Transverse colon (tissue), 4 donors: Measurements from ENCODE around the gene OBSCN. TPM values are rescaled to one million over a fixed set of nuclear protein-coding genes. Genes with fewer than 3 reads are reported as not detected.
A peak's percentile ranks its signal among the peaks of the same experiment; 100 is the strongest.

Experiments
- DNase-seq: peaks from one replicate; pipeline ENCODE4 v3.0.0-alpha.2; 2019
- H3K27ac ChIP-seq, 4 donors: fragments of 200-600 bp; sonication (generic); 2 replicates each; pipeline ENCODE4 v1.5.1; 2016 to 2018; ENCODE audit warnings: inconsistent platforms in 4 of 4
- H3K27me3 ChIP-seq: fragments of 200-600 bp; sonication (generic); 2 replicates; pipeline ENCODE4 v1.5.1; 2017; ENCODE audit warnings: inconsistent platforms
- H3K36me3 ChIP-seq, 4 donors: fragments of 200-600 bp; sonication (generic); 2 replicates each; pipeline ENCODE4 v1.5.1; 2017 to 2019; ENCODE audit warnings: inconsistent platforms in 4 of 4
- H3K4me1 ChIP-seq, 4 donors: fragments of 200-600 bp; sonication (generic); 2 replicates each; pipeline ENCODE4 v1.5.1; 2017 to 2020; ENCODE audit warnings: inconsistent platforms in 4 of 4
- H3K4me3 ChIP-seq, 4 donors: fragments of 200-600 bp; sonication (generic); 1 replicate in 1 of 4; 2 replicates in 3 of 4; pipeline versions ENCODE4 v1.5.1 to v1.6.1; 2017 to 2019; ENCODE audit warnings: inconsistent platforms in 4 of 4
- H3K9me3 ChIP-seq, 2 donors: fragments of 200-600 bp; sonication (generic); 2 replicates each; pipeline ENCODE4 v1.5.1; 2017 to 2019; ENCODE audit warnings: inconsistent platforms in 2 of 2
- EP300 ChIP-seq: sonication (generic); formaldehyde crosslinking; IDR thresholded peaks from one replicate; pipeline ENCODE4 v1.6.1; 2017; ENCODE audit warnings: antibody characterized with exemption, low read depth
- POLR2A ChIP-seq: fragments of 450-650 bp; IDR thresholded peaks from one replicate; pipeline ENCODE4 v1.6.1; 2016; ENCODE audit warnings: antibody characterized with exemption, mild to moderate bottlenecking, moderate library complexity
- POLR2AphosphoS5 ChIP-seq, 3 donors: sonication (generic); formaldehyde crosslinking; IDR thresholded peaks; one replicate each; pipeline ENCODE4 v1.6.1; 2016; ENCODE audit warnings: antibody characterized with exemption in 3 of 3
- WGBS, 2 donors: methylation state at CpG; one replicate each; pipeline ENCODE4 v1.1.5; 2018; ENCODE audit warnings: low coverage in 1 of 2; 5-methylcytosine and 5-hydroxymethylcytosine counted together
- in situ Hi-C, 4 donors: fragments of 200-750 bp; cut with MboI; loops; one replicate each; pipeline versions ENCODE4 v1.15.0 to v1.15.1; 2017; ENCODE audit warnings: low sequenced_read_pairs in 3 of 4, low pct_ligation_motif_present in 1 of 4, low pct_unique_long_range_greater_than_20kb in 1 of 4
- intact Hi-C: fragments of 100-400 bp; cut with DNase I; formaldehyde crosslinking; loops from one replicate; pipeline ENCODE4 v1.15.1; 2023; ENCODE audit warnings: low total_unique reads
- total RNA-seq, 4 donors: library from RNA; depleted of rRNA; stranded (reverse); fragments of >200 nt; gene quantifications; one replicate each; pipeline ENCODE4 v1.1.0, GENCODE V29; 2016
- TF ChIP-seq, protein P1 (sequence below), 5 experiments: fragments of 200-600 bp in 3 of 5; fragments of 450-650 bp in 2 of 5; sonication (generic) in 3 of 5; IDR thresholded peaks; 1 replicate in 2 of 5; 2 replicates in 3 of 5; pipeline ENCODE4 v1.5.1; 2016 to 2017; ENCODE audit warnings: antibody characterized with exemption in 5 of 5, inconsistent platforms in 3 of 5, mild to moderate bottlenecking in 2 of 5, moderate library complexity in 1 of 5

Gene OBSCN
- total RNA-seq, 4 donors from 2014 or later = 11.9 to 21.7 (median 15.8) TPM

DNA sequence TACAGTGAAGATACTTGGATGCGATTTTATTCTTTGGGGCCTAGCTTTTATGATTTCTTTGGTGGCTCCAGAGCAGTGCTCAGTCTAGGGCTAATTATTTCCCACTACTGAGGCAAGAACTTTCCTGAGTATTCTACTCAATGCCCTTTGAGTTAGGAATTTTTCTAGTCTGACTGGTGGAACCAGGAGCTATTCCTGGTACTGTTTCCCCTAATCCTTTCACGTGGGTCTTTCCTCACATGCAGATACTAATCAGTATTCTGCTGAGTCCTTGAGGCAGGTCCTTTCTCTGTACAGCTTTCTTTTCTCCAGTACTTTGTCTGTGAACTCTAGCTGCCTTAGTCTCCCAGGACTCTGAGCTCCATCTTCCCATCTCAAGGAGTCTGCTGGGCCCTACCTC is 122.0 kb downstream of the OBSCN start:
- Histone ChIP-seq H3K9me3 (peaks cover 0 to 6% of the 10 kb centered on the region in 2 donors), H3K36me3 (no peaks in the 10 kb centered on the region), H3K4me3 (no peak overlapping the region), H3K27me3 (no peaks in the 10 kb centered on the region), H3K27ac (no peak overlapping the region), H3K4me1 (no peaks in the 10 kb centered on the region)
- in situ Hi-C loops (no loop called here), intact Hi-C loops (no loop called here)
- TF ChIP-seq, protein P1, sequence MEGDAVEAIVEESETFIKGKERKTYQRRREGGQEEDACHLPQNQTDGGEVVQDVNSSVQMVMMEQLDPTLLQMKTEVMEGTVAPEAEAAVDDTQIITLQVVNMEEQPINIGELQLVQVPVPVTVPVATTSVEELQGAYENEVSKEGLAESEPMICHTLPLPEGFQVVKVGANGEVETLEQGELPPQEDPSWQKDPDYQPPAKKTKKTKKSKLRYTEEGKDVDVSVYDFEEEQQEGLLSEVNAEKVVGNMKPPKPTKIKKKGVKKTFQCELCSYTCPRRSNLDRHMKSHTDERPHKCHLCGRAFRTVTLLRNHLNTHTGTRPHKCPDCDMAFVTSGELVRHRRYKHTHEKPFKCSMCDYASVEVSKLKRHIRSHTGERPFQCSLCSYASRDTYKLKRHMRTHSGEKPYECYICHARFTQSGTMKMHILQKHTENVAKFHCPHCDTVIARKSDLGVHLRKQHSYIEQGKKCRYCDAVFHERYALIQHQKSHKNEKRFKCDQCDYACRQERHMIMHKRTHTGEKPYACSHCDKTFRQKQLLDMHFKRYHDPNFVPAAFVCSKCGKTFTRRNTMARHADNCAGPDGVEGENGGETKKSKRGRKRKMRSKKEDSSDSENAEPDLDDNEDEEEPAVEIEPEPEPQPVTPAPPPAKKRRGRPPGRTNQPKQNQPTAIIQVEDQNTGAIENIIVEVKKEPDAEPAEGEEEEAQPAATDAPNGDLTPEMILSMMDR (IDR thresholded peaks at IDR 0.05) = no peak
- TF ChIP-seq POLR2A (no peak), EP300 (no peak), POLR2AphosphoS5 (IDR thresholded peaks at IDR 0.05) (no peak)
- no peak for DNase-seq
- WGBS, 2 donors = 72 to 100% methylated on average over 1 to 2 of the region's 2 CpGs

DNA sequence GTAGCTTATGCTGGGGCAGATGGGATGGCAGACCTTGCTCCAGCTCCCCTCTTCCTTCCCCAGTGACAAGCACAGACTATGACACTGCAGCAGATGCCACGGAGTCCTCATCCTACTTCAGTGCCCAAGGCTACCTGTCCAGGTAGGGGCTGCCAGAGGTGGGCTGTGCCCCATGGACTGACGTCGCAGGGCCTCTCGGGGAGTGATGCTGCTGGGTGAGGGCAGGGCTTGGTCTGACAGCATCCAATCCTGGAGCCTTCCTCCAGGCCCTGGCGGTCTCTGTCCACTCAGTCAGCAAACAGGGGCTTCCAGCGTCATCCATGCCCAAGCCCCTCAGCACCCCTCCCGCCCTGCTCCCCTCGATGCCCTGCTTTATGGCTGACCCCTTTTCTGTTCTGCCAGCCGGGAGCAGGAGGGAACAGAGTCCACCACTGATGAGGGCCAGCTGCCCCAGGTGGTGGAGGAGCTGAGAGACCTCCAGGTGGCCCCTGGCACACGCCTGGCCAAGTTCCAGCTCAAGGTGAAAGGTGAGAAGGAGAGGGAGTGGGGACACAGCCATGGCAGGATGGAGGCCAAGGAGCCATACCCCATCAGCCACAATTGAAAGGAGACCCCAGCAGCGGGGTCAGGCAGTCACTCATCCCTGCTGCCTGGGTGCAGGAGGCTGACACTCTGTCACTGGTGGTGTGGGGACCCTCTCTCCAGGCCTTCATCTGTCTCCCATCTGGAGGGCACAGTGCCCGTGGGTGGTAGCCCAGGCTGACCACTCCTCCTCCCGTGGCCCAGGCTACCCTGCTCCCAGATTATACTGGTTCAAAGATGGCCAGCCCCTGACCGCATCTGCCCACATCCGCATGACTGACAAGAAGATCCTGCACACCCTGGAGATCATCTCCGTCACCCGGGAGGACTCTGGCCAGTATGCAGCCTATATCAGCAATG is 125.2 kb downstream of the OBSCN start:
- H3K27ac ChIP-seq = no peak overlapping the region
- H3K4me3 ChIP-seq = no peak overlapping the region
- no peaks in the 10 kb centered on the region for H3K27me3 ChIP-seq
- intact Hi-C loops = no loop called here
- no peak for DNase-seq
- WGBS, 2 donors = 86 to 100% methylated on average over 1 to 16 of the region's 17 CpGs
- in situ Hi-C loops = no loop called here
- no peaks in the 10 kb centered on the region for H3K9me3 ChIP-seq
- H3K4me1 ChIP-seq = no peaks in the 10 kb centered on the region
- H3K36me3 ChIP-seq = no peaks in the 10 kb centered on the region
- TF ChIP-seq POLR2A (no peak), POLR2AphosphoS5 (IDR thresholded peaks at IDR 0.05) (no peak)

DNA sequence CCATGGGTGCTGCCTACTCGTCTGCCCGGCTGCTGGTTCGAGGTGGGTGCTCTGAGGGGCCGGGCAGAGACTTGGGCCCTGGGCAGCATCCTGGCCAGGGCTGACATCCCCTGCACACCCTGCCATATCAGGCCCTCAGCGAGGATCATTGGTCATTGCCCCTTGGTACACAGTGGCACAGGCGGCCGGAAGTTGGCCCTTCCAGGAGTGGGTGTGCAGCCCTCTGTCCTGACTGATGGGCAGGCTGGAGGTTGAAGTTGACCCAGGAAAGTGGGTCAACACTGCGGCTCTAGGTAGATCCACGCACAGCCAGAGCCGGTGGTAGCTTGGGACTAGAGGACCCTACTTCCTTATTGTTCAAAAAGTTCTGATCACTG is 125.9 kb downstream of the OBSCN start:
- Histone ChIP-seq H3K4me1 (no peaks in the 10 kb centered on the region), H3K27ac (no peak overlapping the region), H3K27me3 (no peaks in the 10 kb centered on the region), H3K36me3 (no peaks in the 10 kb centered on the region), H3K4me3 (no peak overlapping the region), H3K9me3 (no peaks in the 10 kb centered on the region)
- in situ Hi-C loops (no loop called here), intact Hi-C loops (no loop called here)
- peak; percentile 1 for DNase-seq
- 80 to 91% methylated on average over 2 to 10 of the region's 10 CpGs for WGBS, 2 donors
- TF ChIP-seq POLR2A = no peak
- no peak for TF ChIP-seq POLR2AphosphoS5 (IDR thresholded peaks at IDR 0.05)
- TF ChIP-seq, protein P1 (IDR thresholded peaks at IDR 0.05) = no peak
- no peak for TF ChIP-seq EP300

DNA sequence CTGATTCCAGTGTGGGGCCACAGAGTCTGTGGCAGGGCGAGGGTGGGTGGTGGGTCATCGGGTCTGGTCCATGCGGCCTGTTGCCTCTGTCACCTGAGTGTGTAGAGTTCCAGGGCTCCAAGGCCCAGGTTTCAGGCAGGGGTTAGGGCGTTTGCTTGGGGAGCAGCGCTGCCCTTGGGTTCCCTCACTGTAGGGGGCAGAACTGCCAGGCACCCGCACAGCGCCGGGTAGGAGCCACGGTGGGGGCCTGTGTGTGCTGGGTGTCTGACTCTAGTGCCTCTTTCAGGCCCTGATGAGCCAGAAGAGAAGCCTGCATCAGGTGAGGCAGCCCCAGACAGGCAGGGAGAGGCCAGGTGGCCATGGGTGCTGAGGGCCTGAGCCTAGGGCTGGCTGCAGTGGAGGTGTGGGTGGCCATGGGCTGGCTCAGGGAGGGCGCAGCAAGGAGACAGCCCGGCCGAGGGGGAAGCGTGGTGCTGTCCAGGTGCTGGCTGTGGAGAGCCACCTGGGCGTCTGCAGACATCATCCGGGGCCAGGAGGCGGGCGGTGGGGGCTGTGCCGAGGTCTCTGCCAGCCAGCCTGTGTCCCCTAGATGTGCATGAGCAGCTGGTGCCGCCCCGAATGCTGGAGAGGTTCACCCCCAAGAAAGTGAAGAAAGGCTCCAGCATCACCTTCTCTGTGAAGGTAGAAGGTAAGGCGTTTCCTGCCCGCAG is 126.5 kb downstream of the OBSCN start:
- H3K4me3 ChIP-seq = no peak overlapping the region
- no peaks in the 10 kb centered on the region for H3K9me3 ChIP-seq
- intact Hi-C loops (no loop called here), in situ Hi-C loops (no loop called here)
- H3K27ac ChIP-seq = no peak overlapping the region
- H3K36me3 ChIP-seq = no peaks in the 10 kb centered on the region
- 83% methylated on average over 16 of the region's 22 CpGs; no CpG with 5 or more reads in 1 of the 2 donors for WGBS, 2 donors
- peak; percentile 4 for DNase-seq
- TF ChIP-seq POLR2AphosphoS5 (IDR thresholded peaks at IDR 0.05) = no peak
- TF ChIP-seq EP300 = no peak
- H3K27me3 ChIP-seq = no peaks in the 10 kb centered on the region
- no peaks in the 10 kb centered on the region for H3K4me1 ChIP-seq

DNA sequence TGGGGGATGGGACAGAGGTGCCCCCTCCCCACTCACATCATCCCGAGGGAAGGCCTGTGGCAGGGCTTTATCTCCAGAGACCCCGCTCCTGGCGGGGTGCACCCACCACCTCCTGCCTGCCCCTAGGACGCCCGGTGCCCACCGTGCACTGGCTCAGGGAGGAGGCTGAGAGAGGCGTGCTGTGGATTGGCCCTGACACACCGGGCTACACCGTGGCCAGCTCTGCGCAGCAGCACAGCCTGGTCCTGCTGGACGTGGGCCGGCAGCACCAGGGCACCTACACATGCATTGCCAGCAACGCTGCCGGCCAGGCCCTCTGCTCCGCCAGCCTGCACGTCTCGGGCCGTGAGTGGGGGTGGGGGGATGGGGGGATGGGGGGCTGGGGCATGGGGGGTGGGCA is 127.1 kb downstream of the OBSCN start:
- Histone ChIP-seq H3K27me3 (no peaks in the 10 kb centered on the region), H3K27ac (no peak overlapping the region), H3K36me3 (no peaks in the 10 kb centered on the region), H3K9me3 (no peaks in the 10 kb centered on the region), H3K4me3 (no peak overlapping the region), H3K4me1 (no peaks in the 10 kb centered on the region)
- DNase-seq = no peak
- in situ Hi-C loops = no loop called here
- TF ChIP-seq POLR2A (no peak), POLR2AphosphoS5 (IDR thresholded peaks at IDR 0.05) (no peak)
- TF ChIP-seq, protein P1 (IDR thresholded peaks at IDR 0.05) = no peak
- intact Hi-C loops = no loop called here
- 87% methylated on average over 14 of the region's 18 CpGs; no CpG with 5 or more reads in 1 of the 2 donors for WGBS, 2 donors
